Measurements from ENCODE around the gene CLDN6. TPM values are rescaled to one million over a fixed set of nuclear protein-coding genes. Genes with fewer than 3 reads are reported as not detected.

Gene CLDN6
- total and polyA plus RNA-seq, 2 of the 13 experiments (the other 11 are each of a cell fraction or from before 2014, with no cell fraction given), result 5.9 to 7.6 TPM

GRCh38 chr16:3022208-3022683 is 4.3 kb upstream of the CLDN6 start:
- H3K9me3 ChIP-seq (ENCODE audit: low read length), result no peaks in the 10 kb centered on the region
- peaks cover 5% of the 10 kb centered on the region for H3K79me2 ChIP-seq (ENCODE audit: insufficient read depth, low read length)
- CTCF ChIA-PET (ENCODE audit: low intra/inter-chr PET ratio, low total read pairs), result no interaction called here
- POLR2A ChIA-PET, result interaction anchor here (0.6 to 18.8 kb wide), 13 partner anchors 9 to 227 kb away, joined by 3 to 750 read pairs (median 5); partner anchors contain the start of genes CLDN9, IL32, PKMYT1 and ZNF213
- peak overlapping the region; percentile 93 for H3K27ac ChIP-seq (ENCODE audit: extremely low read length, insufficient read depth, low read length)
- WGBS (ENCODE audit: low lambda C conversion rate), result 6% methylated on average over 8 of the region's 8 CpGs
- intact Hi-C loops (cut with micrococcal nuclease; ENCODE audit: unreplicated experiment), result no loop called here
- H3K36me3 ChIP-seq (replicated peaks in 1 of 2; ENCODE audit: control insufficient read depth in 1 of 2, insufficient read depth in 2 of 2, low read length in 2 of 2), result peaks cover 14 to 17% of the 10 kb centered on the region in 2 experiments; a peak in 4 of 5 replicates
- H2AFZ ChIP-seq (ENCODE audit: low read length), result no peak overlapping the region
- no peaks in the 10 kb centered on the region; a peak in 2 of 5 replicates for H3K27me3 ChIP-seq (ENCODE audit: control insufficient read depth in 1 of 2, insufficient read depth in 2 of 2, low read length in 2 of 2)
- BruUV-seq (replicated peaks), result no TSS peak
- H3K4me1 ChIP-seq (ENCODE audit: insufficient read depth, low read length), result peaks cover 55% of the 10 kb centered on the region
- in situ Hi-C loops (cut with HindIII; ENCODE audit: extremely low pct_ligation_motif_present, low pct_unique_long_range_greater_than_20kb), result no loop called here
- ATAC-seq (peak; percentile 14), DNase-seq (ENCODE audit: low spot score) (peak; percentile 76), FAIRE-seq (no peak)
- peak overlapping the region; percentile 99 for H3K9ac ChIP-seq (ENCODE audit: insufficient read depth, low read depth, low read length)
- peak overlapping the region; percentile 65 to 93 (median 76); a peak in 5 of 6 replicates for H3K4me3 ChIP-seq (replicated peaks in 1 of 3; ENCODE audit: insufficient read depth in 1 of 3, low read depth in 2 of 3, low read length in 3 of 3)
- peak overlapping the region; percentile 85 for H3K4me2 ChIP-seq (ENCODE audit: low read depth, low read length)
- H4K20me1 ChIP-seq (ENCODE audit: insufficient read depth, low read length), result peaks cover 31% of the 10 kb centered on the region; the same call in 1 of the 2 replicates
- TF ChIP-seq SKI (IDR thresholded peaks at IDR 0.05; ENCODE audit: partially characterized antibody), result peak; percentile 10
- TF ChIP-seq ADNP (CRISPR knock-in tag; IDR thresholded peaks at IDR 0.05), result no peak
- TF ChIP-seq CENPT (CRISPR knock-in tag; IDR thresholded peaks at IDR 0.05; ENCODE audit: low read depth), result no peak
- TF ChIP-seq, protein P1, sequence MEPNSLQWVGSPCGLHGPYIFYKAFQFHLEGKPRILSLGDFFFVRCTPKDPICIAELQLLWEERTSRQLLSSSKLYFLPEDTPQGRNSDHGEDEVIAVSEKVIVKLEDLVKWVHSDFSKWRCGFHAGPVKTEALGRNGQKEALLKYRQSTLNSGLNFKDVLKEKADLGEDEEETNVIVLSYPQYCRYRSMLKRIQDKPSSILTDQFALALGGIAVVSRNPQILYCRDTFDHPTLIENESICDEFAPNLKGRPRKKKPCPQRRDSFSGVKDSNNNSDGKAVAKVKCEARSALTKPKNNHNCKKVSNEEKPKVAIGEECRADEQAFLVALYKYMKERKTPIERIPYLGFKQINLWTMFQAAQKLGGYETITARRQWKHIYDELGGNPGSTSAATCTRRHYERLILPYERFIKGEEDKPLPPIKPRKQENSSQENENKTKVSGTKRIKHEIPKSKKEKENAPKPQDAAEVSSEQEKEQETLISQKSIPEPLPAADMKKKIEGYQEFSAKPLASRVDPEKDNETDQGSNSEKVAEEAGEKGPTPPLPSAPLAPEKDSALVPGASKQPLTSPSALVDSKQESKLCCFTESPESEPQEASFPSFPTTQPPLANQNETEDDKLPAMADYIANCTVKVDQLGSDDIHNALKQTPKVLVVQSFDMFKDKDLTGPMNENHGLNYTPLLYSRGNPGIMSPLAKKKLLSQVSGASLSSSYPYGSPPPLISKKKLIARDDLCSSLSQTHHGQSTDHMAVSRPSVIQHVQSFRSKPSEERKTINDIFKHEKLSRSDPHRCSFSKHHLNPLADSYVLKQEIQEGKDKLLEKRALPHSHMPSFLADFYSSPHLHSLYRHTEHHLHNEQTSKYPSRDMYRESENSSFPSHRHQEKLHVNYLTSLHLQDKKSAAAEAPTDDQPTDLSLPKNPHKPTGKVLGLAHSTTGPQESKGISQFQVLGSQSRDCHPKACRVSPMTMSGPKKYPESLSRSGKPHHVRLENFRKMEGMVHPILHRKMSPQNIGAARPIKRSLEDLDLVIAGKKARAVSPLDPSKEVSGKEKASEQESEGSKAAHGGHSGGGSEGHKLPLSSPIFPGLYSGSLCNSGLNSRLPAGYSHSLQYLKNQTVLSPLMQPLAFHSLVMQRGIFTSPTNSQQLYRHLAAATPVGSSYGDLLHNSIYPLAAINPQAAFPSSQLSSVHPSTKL (CRISPR knock-in tag; IDR thresholded peaks at IDR 0.05), result peak; percentile 13; the same call in 1 of the 2 replicates
- TF ChIP-seq, protein P2, sequence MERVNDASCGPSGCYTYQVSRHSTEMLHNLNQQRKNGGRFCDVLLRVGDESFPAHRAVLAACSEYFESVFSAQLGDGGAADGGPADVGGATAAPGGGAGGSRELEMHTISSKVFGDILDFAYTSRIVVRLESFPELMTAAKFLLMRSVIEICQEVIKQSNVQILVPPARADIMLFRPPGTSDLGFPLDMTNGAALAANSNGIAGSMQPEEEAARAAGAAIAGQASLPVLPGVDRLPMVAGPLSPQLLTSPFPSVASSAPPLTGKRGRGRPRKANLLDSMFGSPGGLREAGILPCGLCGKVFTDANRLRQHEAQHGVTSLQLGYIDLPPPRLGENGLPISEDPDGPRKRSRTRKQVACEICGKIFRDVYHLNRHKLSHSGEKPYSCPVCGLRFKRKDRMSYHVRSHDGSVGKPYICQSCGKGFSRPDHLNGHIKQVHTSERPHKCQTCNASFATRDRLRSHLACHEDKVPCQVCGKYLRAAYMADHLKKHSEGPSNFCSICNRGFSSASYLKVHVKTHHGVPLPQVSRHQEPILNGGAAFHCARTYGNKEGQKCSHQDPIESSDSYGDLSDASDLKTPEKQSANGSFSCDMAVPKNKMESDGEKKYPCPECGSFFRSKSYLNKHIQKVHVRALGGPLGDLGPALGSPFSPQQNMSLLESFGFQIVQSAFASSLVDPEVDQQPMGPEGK (CRISPR knock-in tag; IDR thresholded peaks at IDR 0.05), result peak; percentile 86
- TF ChIP-seq, protein P3, sequence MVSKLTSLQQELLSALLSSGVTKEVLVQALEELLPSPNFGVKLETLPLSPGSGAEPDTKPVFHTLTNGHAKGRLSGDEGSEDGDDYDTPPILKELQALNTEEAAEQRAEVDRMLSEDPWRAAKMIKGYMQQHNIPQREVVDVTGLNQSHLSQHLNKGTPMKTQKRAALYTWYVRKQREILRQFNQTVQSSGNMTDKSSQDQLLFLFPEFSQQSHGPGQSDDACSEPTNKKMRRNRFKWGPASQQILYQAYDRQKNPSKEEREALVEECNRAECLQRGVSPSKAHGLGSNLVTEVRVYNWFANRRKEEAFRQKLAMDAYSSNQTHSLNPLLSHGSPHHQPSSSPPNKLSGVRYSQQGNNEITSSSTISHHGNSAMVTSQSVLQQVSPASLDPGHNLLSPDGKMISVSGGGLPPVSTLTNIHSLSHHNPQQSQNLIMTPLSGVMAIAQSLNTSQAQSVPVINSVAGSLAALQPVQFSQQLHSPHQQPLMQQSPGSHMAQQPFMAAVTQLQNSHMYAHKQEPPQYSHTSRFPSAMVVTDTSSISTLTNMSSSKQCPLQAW (CRISPR knock-in tag; IDR thresholded peaks at IDR 0.05), result no peak
- TF ChIP-seq FOSL1 (CRISPR knock-in tag; IDR thresholded peaks at IDR 0.05; ENCODE audit: borderline replicate concordance), result peak; percentile 91
- TF ChIP-seq MAZ (IDR thresholded peaks at IDR 0.05; ENCODE audit: borderline replicate concordance, low read depth, low read length), result peak; percentile 88
- no peak for TF ChIP-seq MAZ (CRISPR knock-in tag; IDR thresholded peaks at IDR 0.05; ENCODE audit: low read depth)
- TF ChIP-seq SAP130 (CRISPR knock-in tag; IDR thresholded peaks at IDR 0.05; ENCODE audit: low read depth), result peak; percentile 55
- peak; percentile 31 for TF ChIP-seq HNRNPK (IDR thresholded peaks at IDR 0.05; ENCODE audit: low read depth, low read length, poor library complexity, severe bottlenecking)
- no peak for TF ChIP-seq ATF7 (IDR thresholded peaks at IDR 0.05)
- peak; percentile 19; the same call in 1 of the 2 replicates for TF ChIP-seq ATF7 (CRISPR knock-in tag; IDR thresholded peaks at IDR 0.05)
- peak; percentile 89 for TF ChIP-seq TEAD3 (CRISPR knock-in tag; optimal IDR thresholded peaks at IDR 0.05; ENCODE audit: borderline replicate concordance)
- peak in 1 of 2 experiments; percentile 40; a peak in 2 of 4 replicates for TF ChIP-seq POLR2A (IDR thresholded peaks at IDR 0.05; ENCODE audit: insufficient read depth in 1 of 2, low read depth in 2 of 2, low read length in 2 of 2)
- TF ChIP-seq RBFOX2 (IDR thresholded peaks at IDR 0.05; ENCODE audit: low read depth, low read length), result 0 out of 2 replicates have a peak, but pooled peaks have one; percentile 26
